Bronchial epithelial cell (primary cell): ENCODE results near the gene MAD2L2. TPM values are rescaled to one million over a fixed set of nuclear protein-coding genes. Genes with fewer than 3 reads are reported as not detected.

Source experiments
- DNase-seq: peaks from one replicate; pipeline ENCODE4 v3.0.0-alpha.2; 2010; ENCODE audit warnings: low read depth
- FAIRE-seq: peaks from 2 replicates; lab custom pipeline; 2011; peaks lifted over from hg19 to GRCh38; lab: Jason Lieb, UNC
- H3K27me3 ChIP-seq: 2 replicates; pipeline ENCODE4 v1.5.1; 2011; ENCODE audit warnings: low read length; ENCODE audit not compliant: control insufficient read depth, insufficient read depth
- H3K36me3 ChIP-seq: 2 replicates; pipeline ENCODE4 v1.5.1; 2011; ENCODE audit warnings: low read length; ENCODE audit not compliant: control insufficient read depth, insufficient read depth
- H3K4me3 ChIP-seq: 2 replicates; pipeline ENCODE4 v1.5.1; 2011; ENCODE audit warnings: mild to moderate bottlenecking, low read depth, low read length, control low read depth
- CTCF ChIP-seq: IDR thresholded peaks from 2 replicates; pipeline ENCODE4 v1.5.1; 2011; ENCODE audit warnings: mild to moderate bottlenecking, moderate library complexity, low read length, control low read depth, inconsistent platforms; ENCODE audit not compliant: insufficient read depth, severe bottlenecking
- total RNA-seq: library from RNA; depleted of rRNA; stranded (reverse); fragments of >200 nt; gene quantifications from 2 replicates; pipeline ENCODE4 v1.2.1, GENCODE V29; 2014

MAD2L2 gene
- total RNA-seq, 1 donor from 2014 or later = 44.5 TPM

- FAIRE-seq (no peak), DNase-seq (no peak)
- Histone ChIP-seq H3K27me3 (no peaks in the 10 kb centered on the region), H3K36me3 (peaks cover 22% of the 10 kb centered on the region), H3K4me3 (no peak overlapping the region)
- TF ChIP-seq CTCF = no peak
Measured at GRCh38 chr1:11659748-11660147, 21.2 kb downstream of the MAD2L2 start.

GRCh38 chr1:11658542-11658941 lies 22.4 kb downstream of the MAD2L2 start:
- Histone ChIP-seq H3K36me3 (peaks cover 22% of the 10 kb centered on the region), H3K4me3 (no peak overlapping the region), H3K27me3 (no peaks in the 10 kb centered on the region)
- FAIRE-seq = no peak
- DNase-seq = no peak
- TF ChIP-seq CTCF = no peak

GRCh38 chr1:11657654-11658053 lies 23.3 kb downstream of the MAD2L2 start:
- H3K4me3 ChIP-seq = no peak overlapping the region
- FAIRE-seq = no peak
- H3K27me3 ChIP-seq = no peaks in the 10 kb centered on the region
- DNase-seq = no peak
- peaks cover 22% of the 10 kb centered on the region for H3K36me3 ChIP-seq
- no peak for TF ChIP-seq CTCF

- TF ChIP-seq CTCF = no peak
- no peak for DNase-seq
- no peaks in the 10 kb centered on the region for H3K27me3 ChIP-seq
- peaks cover 13% of the 10 kb centered on the region for H3K36me3 ChIP-seq
- peak overlapping the region; percentile 81 for H3K4me3 ChIP-seq
- no peak for FAIRE-seq
Measured at GRCh38 chr1:11654939-11655808, 25.8 kb downstream of the MAD2L2 start.

GRCh38 chr1:11654137-11654938 lies 26.6 kb downstream of the MAD2L2 start, which contains the start of the genes FBXO2 and FBXO44:
Gene FBXO2, minus strand, starts transcription at chr1:11654429. Its CDS starts 89 bp downstream, at chr1:11654340.
Gene FBXO44, plus strand, starts transcription at chr1:11654877. Its CDS starts 959 bp downstream, at chr1:11655836.
- peak; percentile 32 for DNase-seq
- no peak for FAIRE-seq
- Histone ChIP-seq H3K4me3 (peak within 1 kb of the TSS; percentile 81), H3K36me3 (peaks cover 13% of the 10 kb centered on the region), H3K27me3 (no peaks in the 10 kb centered on the region)
- no peak for TF ChIP-seq CTCF
